Measurements from ENCODE around the gene ADAM8. TPM values are rescaled to one million over a fixed set of nuclear protein-coding genes. Genes with fewer than 3 reads are reported as not detected.

ADAM8 gene
- total RNA-seq, 3 donors from 2014 or later, result 4.8 to 7.0 (median 5.2) TPM

DNA sequence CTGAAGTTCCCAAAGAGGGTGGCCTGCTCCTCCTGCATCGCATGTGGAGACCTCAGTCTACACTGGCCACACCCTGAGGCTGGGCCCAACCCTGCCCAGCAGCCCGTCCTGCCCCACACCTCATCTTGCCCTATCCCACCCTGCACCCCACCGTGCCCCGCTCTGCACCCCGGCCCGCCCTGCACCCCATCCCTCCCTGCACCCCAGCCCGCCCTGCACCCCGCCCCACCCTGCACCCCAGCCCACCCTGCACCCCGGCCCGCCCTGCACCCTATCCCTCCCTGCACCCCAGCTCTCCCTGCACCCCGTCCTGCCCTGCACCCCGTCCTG, 24.5 kb downstream of the ADAM8 start:
- no peaks in the 10 kb centered on the region for H3K36me3 ChIP-seq (ENCODE audit: low read depth)
- no peak for ATAC-seq
- DNase-seq, result no peak
- intact Hi-C loops (cut with DNase I, micrococcal nuclease), result no loop called here
- no peak overlapping the region for H3K4me3 ChIP-seq
- peaks cover 3% of the 10 kb centered on the region for H3K4me1 ChIP-seq (ENCODE audit: low read depth)
- TF ChIP-seq, protein P1, sequence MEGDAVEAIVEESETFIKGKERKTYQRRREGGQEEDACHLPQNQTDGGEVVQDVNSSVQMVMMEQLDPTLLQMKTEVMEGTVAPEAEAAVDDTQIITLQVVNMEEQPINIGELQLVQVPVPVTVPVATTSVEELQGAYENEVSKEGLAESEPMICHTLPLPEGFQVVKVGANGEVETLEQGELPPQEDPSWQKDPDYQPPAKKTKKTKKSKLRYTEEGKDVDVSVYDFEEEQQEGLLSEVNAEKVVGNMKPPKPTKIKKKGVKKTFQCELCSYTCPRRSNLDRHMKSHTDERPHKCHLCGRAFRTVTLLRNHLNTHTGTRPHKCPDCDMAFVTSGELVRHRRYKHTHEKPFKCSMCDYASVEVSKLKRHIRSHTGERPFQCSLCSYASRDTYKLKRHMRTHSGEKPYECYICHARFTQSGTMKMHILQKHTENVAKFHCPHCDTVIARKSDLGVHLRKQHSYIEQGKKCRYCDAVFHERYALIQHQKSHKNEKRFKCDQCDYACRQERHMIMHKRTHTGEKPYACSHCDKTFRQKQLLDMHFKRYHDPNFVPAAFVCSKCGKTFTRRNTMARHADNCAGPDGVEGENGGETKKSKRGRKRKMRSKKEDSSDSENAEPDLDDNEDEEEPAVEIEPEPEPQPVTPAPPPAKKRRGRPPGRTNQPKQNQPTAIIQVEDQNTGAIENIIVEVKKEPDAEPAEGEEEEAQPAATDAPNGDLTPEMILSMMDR (IDR thresholded peaks at IDR 0.05), result no peak
- H3K9me3 ChIP-seq, result no peaks in the 10 kb centered on the region

DNA sequence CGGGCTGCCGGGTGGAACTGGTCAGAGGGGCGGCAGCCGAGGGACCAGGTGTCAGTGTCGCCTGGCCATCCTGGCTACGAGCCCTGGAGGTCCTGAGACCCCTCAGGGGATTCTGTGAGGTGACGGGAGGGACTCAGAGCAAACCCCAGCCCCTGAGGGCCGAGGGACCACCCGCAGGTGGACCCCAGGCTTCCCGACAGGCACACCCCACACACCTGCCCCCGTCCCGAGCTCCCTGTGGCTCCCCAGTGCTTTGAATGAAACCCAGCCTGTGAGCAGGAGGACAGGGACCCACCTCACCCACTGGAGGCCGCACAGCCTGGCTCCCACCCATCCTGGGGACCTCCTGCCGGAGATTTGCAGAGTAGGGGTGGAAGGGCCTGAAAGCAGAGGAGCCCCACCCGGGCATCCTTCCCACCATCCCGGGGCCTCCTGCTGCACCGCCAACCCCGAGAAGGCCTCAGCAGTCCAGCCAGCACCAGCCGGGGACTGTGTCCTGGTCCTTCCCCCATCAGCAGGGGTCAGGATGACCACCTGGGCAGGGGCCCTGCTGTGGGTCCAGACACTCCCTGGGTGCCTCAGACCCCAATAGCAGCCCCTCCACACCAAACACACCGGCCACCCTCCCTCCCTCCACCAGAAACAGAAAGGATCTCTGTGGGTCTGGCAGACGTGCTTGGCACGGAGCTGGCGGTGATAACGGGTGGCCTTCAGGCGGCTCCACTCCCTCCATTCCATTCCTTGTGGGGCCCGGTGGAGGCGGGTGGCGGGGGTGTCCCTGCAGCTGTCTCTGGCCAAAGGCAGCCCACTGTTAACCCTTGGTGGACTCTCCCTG, 25.1 kb downstream of the ADAM8 start:
- no peaks in the 10 kb centered on the region for H3K36me3 ChIP-seq (ENCODE audit: low read depth)
- TF ChIP-seq, protein P1 (IDR thresholded peaks at IDR 0.05), result no peak
- intact Hi-C loops (cut with DNase I, micrococcal nuclease), result no loop called here
- no peak overlapping the region for H3K4me3 ChIP-seq
- DNase-seq (no peak), ATAC-seq (no peak)
- no peaks in the 10 kb centered on the region for H3K4me1 ChIP-seq (ENCODE audit: low read depth)
- H3K9me3 ChIP-seq, result no peaks in the 10 kb centered on the region

DNA sequence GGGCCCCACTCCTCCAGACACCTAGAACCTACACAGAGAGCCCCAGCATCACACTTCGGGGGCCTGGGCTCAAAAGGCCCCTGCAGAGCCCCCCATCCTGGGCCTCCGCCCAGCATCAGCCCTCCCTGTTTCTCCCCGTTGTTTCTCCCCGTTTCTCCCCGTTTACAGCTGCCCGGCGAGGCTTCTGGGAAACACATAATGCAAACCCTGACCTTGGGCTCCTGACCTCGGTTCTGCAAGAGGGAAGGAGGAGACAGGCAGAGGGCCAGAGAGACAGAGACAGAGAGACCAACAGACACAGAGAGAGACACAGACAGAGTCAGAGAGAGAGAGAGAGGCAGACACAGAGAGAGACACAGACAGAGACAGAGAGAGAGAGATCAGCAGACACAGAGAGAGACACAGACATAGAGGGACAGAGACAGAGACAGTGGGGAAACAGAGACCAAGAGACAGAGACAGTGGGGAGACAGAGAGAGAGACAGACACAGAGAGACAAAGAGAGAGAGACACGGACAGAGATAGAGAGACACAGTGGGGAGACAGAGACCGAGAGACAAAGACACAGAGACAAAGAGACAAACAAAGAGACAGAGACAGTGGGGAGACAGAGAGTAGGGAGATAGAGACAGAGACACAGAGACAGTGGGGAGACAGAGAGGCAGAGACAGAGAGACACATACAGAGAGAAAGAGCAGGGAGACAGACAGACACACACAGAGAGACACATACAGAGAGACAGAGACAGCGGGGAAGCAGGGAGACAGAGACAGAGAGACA, 26.5 kb downstream of the ADAM8 start:
- Histone ChIP-seq H3K36me3 (ENCODE audit: low read depth) (no peaks in the 10 kb centered on the region), H3K4me3 (no peak overlapping the region), H3K9me3 (no peaks in the 10 kb centered on the region), H3K4me1 (ENCODE audit: low read depth) (no peaks in the 10 kb centered on the region)
- intact Hi-C loops (cut with DNase I, micrococcal nuclease), result no loop called here
- DNase-seq (no peak), ATAC-seq (no peak)
- TF ChIP-seq, protein P1 (IDR thresholded peaks at IDR 0.05), result no peak

DNA sequence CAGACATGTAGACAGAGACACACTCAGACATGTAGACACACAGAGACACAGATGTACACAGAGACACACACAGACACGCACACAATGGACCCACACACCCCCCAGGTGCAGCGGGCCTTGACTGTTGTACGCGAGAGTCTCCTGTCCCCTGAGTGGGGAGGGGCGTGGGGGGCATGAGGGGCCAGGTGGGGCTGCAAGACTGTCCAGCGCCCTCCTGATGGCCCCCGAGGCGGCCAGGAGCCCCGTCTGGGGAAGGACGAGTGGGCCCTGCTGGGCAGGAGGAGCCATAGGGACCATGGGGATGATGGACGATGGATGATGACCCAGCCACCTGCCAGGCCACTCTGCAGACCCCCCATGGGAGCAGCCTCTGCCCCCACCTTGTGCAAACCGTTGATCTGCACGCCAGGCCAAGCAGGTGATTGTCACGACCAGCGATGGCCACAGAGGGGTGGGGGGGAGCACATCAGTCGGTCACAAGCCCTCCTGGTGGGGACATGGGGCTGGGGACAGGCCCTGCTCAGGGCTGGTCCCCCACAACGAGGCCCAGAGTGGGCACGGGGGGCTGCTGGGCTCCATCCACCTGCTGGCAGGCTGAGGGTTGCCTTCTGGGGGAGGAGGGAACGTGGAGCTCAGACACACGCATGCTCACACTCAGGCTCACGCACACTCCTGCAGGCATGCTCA, 27.4 kb downstream of the ADAM8 start:
- TF ChIP-seq, protein P1 (IDR thresholded peaks at IDR 0.05), result no peak
- Histone ChIP-seq H3K4me1 (ENCODE audit: low read depth) (no peaks in the 10 kb centered on the region), H3K9me3 (no peaks in the 10 kb centered on the region), H3K4me3 (no peak overlapping the region), H3K36me3 (ENCODE audit: low read depth) (no peaks in the 10 kb centered on the region)
- no peak for DNase-seq
- intact Hi-C loops (cut with DNase I, micrococcal nuclease), result no loop called here
- ATAC-seq, result no peak

DNA sequence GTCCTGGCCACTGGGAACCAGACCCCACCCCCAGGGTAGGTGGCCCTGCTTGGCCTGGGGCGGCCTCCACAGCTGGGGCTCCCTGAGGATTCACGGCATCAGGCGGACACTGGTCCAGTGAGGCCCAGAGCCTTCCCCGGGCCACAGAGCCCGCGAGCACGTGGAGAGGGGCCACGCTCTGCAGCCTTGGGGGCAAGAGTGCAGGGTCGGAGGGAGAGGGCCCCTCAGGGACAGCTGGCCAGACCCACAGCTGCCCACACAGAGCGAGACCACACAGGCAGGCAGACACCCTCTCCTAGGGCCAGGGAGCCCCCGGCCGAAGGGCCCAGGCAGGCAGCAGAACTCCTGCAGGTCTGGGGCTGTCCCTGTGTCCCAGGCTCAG, 28.3 kb downstream of the ADAM8 start:
- DNase-seq (no peak), ATAC-seq (no peak)
- Histone ChIP-seq H3K4me3 (no peak overlapping the region), H3K9me3 (no peaks in the 10 kb centered on the region), H3K4me1 (ENCODE audit: low read depth) (no peaks in the 10 kb centered on the region), H3K36me3 (ENCODE audit: low read depth) (no peaks in the 10 kb centered on the region)
- TF ChIP-seq, protein P1 (IDR thresholded peaks at IDR 0.05), result no peak
- intact Hi-C loops (cut with DNase I, micrococcal nuclease), result no loop called here

Measured in mucosa of descending colon (tissue), 3 donors.